Esophagus squamous epithelium (tissue), 5 donors: ENCODE data around the gene JARID2. TPM values are rescaled to one million over a fixed set of nuclear protein-coding genes. Genes with fewer than 3 reads are reported as not detected.
A peak's percentile ranks its signal among the peaks of the same experiment; 100 is the strongest.

Source experiments
- DNase-seq: peaks from one replicate; lab custom pipeline; 2025; lab: John Stamatoyannopoulos, UW
- H3K27ac ChIP-seq, 4 donors: fragments of 200-600 bp; sonication (generic); one replicate each; pipeline ENCODE4 v1.5.1; 2016 to 2019; ENCODE audit warnings: mild to moderate bottlenecking in 1 of 4
- H3K27me3 ChIP-seq, 4 donors: fragments of 200-600 bp; sonication (generic); 1 replicate in 3 of 4; 2 replicates in 1 of 4; pipeline versions ENCODE4 v1.5.1 to v1.6.0; 2017 to 2021; ENCODE audit warnings: antibody characterized with exemption in 1 of 4
- H3K36me3 ChIP-seq, 3 donors: fragments of 200-600 bp; sonication (generic); one replicate each; pipeline ENCODE4 v1.5.1; 2016 to 2019
- H3K4me1 ChIP-seq, 3 donors: fragments of 200-600 bp; sonication (generic); one replicate each; pipeline ENCODE4 v1.5.1; 2017 to 2019
- H3K4me3 ChIP-seq, 4 donors: fragments of 200-600 bp; sonication (generic); 1 replicate in 3 of 4; 2 replicates in 1 of 4; pipeline ENCODE4 v1.5.1; 2016 to 2019; ENCODE audit warnings: mild to moderate bottlenecking in 2 of 4, moderate library complexity in 1 of 4
- H3K9me3 ChIP-seq, 3 donors: fragments of 200-600 bp; sonication (generic); one replicate each; pipeline ENCODE4 v1.5.1; 2016 to 2019
- CTCF ChIP-seq, 6 experiments: fragments of 450-650 bp in 4 of 6; fragments of 200-600 bp in 2 of 6; sonication (generic) in 2 of 6; IDR thresholded peaks; one replicate each; pipeline ENCODE4 v1.5.1; 2016 to 2019; ENCODE audit warnings: antibody characterized with exemption in 6 of 6, mild to moderate bottlenecking in 4 of 6, moderate library complexity in 4 of 6
- POLR2A ChIP-seq, 4 donors: fragments of 450-650 bp; IDR thresholded peaks; one replicate each; pipeline ENCODE4 v1.6.1; 2017; ENCODE audit warnings: antibody characterized with exemption in 4 of 4, mild to moderate bottlenecking in 4 of 4, moderate library complexity in 3 of 4
- WGBS, 2 donors: methylation state at CpG; one replicate each; pipeline ENCODE4 v1.1.5; 2018; 5-methylcytosine and 5-hydroxymethylcytosine counted together
- intact Hi-C: fragments of 100-400 bp; cut with DNase I; formaldehyde crosslinking; loops from one replicate; pipeline ENCODE4 v1.15.0; 2022
- total RNA-seq, 4 donors: library from RNA; depleted of rRNA; stranded (reverse); fragments of >200 nt; gene quantifications; one replicate each; pipeline ENCODE4 v1.1.0, GENCODE V29; 2016
- donor health status: DM: yes; HTN: yes; CAD: no.

The JARID2 gene
- total RNA-seq, 4 donors from 2014 or later = 13.3 to 19.6 (median 16.3) TPM

- H3K36me3 ChIP-seq = no peaks in the 10 kb centered on the region
- H3K4me1 ChIP-seq = peaks cover 16 to 94% (median 45%) of the 10 kb centered on the region in 3 donors
- TF ChIP-seq CTCF (IDR thresholded peaks at IDR 0.05) (no peak), POLR2A (IDR thresholded peaks at IDR 0.05) (no peak)
- no peak for DNase-seq
- H3K4me3 ChIP-seq = no peak overlapping the region
- no peaks in the 10 kb centered on the region for H3K9me3 ChIP-seq
- intact Hi-C loops = no loop called here
- no peaks in the 10 kb centered on the region for H3K27me3 ChIP-seq
- 68 to 75% methylated on average over 3 to 6 of the region's 6 CpGs for WGBS, 2 donors
- peak overlapping the region; percentile 2 to 41 (median 16) for H3K27ac ChIP-seq
Observed at GRCh38 chr6:15442467-15442866, 196.6 kb downstream of the JARID2 start.

- DNase-seq = no peak
- Histone ChIP-seq H3K4me3 (no peak overlapping the region), H3K27ac (peak overlapping the region in 2 of 4 donors; percentile 4 to 28), H3K27me3 (no peaks in the 10 kb centered on the region), H3K4me1 (peaks cover 21 to 96% (median 53%) of the 10 kb centered on the region in 3 donors), H3K9me3 (no peaks in the 10 kb centered on the region), H3K36me3 (no peaks in the 10 kb centered on the region)
- TF ChIP-seq CTCF (IDR thresholded peaks at IDR 0.05) (no peak), POLR2A (IDR thresholded peaks at IDR 0.05) (no peak)
- intact Hi-C loops = no loop called here
- 43 to 46% methylated on average over 5 of the region's 5 CpGs for WGBS, 2 donors
Observed at GRCh38 chr6:15443119-15443830, 197.4 kb downstream of the JARID2 start.

- no peak for TF ChIP-seq POLR2A (IDR thresholded peaks at IDR 0.05)
- TF ChIP-seq CTCF (IDR thresholded peaks at IDR 0.05) = no peak
- Histone ChIP-seq H3K36me3 (no peaks in the 10 kb centered on the region), H3K4me1 (peaks cover 24 to 96% (median 52%) of the 10 kb centered on the region in 3 donors), H3K27ac (no peak overlapping the region), H3K9me3 (no peaks in the 10 kb centered on the region), H3K4me3 (no peak overlapping the region), H3K27me3 (no peaks in the 10 kb centered on the region)
- DNase-seq = no peak
- 58 to 73% methylated on average over 14 of the region's 14 CpGs for WGBS, 2 donors
- intact Hi-C loops = no loop called here
Observed at GRCh38 chr6:15444081-15444731, 198.3 kb downstream of the JARID2 start.

- 82 to 94% methylated on average over 3 of the region's 3 CpGs for WGBS, 2 donors
Observed at GRCh38 chr6:15444881-15445280, 199.0 kb downstream of the JARID2 start.

More at GRCh38 chr6:15444881-15445280, 199.0 kb downstream of the JARID2 start:
- Histone ChIP-seq H3K27ac (no peak overlapping the region), H3K27me3 (no peaks in the 10 kb centered on the region), H3K9me3 (no peaks in the 10 kb centered on the region), H3K4me1 (peaks cover 17 to 94% (median 49%) of the 10 kb centered on the region in 3 donors), H3K4me3 (no peak overlapping the region), H3K36me3 (no peaks in the 10 kb centered on the region)
- intact Hi-C loops = no loop called here
- TF ChIP-seq POLR2A (IDR thresholded peaks at IDR 0.05) (no peak), CTCF (IDR thresholded peaks at IDR 0.05) (no peak)
- no peak for DNase-seq
